IPS DF 4.7 (cell line): ENCODE data around the gene PLEKHH2.

Experiments
- DNase-seq: peaks from one replicate; pipeline ENCODE4 v3.0.0-alpha.2; 2013; ENCODE audit warnings: low spot score; ENCODE audit errors: extremely low read depth

PLEKHH2 gene

DNA sequence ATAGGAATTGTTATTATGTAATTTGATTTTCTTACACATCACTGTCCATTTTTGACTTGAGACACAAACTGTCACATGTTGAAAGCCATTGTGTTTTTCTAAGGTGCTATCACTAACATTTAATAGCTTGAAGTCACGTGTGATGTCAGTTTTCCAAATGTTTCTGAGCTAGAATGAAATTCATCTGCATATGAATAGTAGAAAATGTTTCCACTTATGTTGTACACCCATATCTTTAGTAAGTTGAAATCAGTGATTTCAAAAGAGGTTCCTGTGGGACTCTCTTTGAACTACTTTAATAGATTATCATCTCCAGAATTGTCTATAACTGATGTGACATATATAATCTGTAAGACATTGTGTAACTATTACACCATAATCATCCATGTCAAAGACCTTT, 173.8 kb downstream of the PLEKHH2 start:
- no peak for DNase-seq

DNA sequence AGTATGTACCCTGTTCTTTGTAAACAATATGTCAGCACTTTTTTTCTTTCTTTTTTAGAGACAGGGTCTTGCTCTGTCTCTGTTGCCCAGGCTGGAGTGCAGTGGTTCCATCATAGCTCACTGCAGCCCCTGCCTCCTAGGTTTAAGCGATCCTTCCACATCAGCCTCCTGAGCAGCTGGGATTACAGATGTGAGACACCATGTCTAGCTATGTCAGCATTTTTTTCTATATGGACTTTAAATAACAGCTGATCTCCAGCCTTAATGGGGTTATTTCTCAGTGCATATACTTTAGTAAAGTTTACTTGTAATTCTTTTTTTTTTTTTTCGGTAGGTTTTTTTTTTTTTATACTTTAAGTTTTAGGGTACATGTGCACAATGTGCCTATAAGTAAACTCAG, 174.9 kb downstream of the PLEKHH2 start:
- DNase-seq = no peak

GRCh38 chr2:43812947-43813346, 175.9 kb downstream of the PLEKHH2 start:
- no peak for DNase-seq

GRCh38 chr2:43814711-43815110, 177.7 kb downstream of the PLEKHH2 start:
- no peak for DNase-seq
